Measurements from ENCODE around the gene OR6A2. TPM values are rescaled to one million over a fixed set of nuclear protein-coding genes. Genes with fewer than 3 reads are reported as not detected.

Gene OR6A2
- total RNA-seq, 1 experiment from 2014 or later = 0.07 TPM

DNA sequence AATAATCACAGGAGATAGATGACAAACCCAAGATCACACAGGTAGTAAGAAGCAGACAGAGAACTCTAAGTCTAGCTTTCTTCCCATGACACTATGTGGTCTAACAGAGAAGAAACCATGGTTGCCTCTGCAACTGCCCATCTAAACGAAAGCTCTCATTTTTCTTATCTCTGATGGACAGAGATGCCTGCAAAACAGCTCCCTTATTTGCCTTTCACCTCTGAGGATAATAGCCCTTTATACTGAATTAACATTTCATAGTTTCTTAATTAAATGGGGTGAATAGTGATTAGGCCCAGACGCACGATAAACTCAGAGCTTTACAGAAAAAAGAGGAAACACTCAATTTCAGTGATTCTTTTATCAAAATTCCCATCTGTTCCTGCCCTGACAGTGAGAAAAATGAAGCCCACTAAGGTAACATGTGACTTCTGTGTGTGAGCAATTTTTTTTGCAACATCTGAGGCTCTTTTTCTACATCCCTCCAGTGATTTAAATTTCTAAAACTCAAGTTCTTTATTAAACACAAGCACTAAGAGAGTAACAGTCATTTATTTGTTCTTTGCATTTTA is 52.3 kb downstream of the OR6A2 start:
- no TSS peak for BruUV-seq (replicated peaks)
- no peak for ATAC-seq
- CTCF ChIA-PET = no interaction called here

DNA sequence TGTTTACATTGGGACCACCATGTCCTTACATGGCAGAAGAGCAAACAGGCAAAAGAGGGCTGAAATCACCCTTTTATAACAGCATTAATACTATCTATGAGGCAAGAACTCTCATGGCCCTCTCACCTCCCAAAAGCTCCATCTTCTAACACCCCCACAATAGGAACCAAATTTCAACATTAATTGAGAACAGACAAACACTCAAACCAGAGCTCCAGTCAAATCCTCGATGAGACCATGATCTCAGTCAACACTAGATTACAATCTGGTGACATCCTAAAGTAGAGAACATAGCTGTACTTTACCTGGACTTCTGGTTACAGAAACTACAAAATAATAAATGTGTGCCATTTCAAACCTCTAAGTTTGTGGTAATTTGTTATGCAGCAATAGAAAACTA is 52.9 kb downstream of the OR6A2 start:
- no peak for TF ChIP-seq EZH2 (IDR thresholded peaks at IDR 0.05; ENCODE audit: low read length, unreplicated experiment)
- TF ChIP-seq EZH2phosphoT487 (IDR thresholded peaks at IDR 0.05; ENCODE audit: borderline replicate concordance, low read length) = no peak
- TF ChIP-seq, protein P1, sequence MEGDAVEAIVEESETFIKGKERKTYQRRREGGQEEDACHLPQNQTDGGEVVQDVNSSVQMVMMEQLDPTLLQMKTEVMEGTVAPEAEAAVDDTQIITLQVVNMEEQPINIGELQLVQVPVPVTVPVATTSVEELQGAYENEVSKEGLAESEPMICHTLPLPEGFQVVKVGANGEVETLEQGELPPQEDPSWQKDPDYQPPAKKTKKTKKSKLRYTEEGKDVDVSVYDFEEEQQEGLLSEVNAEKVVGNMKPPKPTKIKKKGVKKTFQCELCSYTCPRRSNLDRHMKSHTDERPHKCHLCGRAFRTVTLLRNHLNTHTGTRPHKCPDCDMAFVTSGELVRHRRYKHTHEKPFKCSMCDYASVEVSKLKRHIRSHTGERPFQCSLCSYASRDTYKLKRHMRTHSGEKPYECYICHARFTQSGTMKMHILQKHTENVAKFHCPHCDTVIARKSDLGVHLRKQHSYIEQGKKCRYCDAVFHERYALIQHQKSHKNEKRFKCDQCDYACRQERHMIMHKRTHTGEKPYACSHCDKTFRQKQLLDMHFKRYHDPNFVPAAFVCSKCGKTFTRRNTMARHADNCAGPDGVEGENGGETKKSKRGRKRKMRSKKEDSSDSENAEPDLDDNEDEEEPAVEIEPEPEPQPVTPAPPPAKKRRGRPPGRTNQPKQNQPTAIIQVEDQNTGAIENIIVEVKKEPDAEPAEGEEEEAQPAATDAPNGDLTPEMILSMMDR (conservative IDR thresholded peaks at IDR 0.05; ENCODE audit: low read depth, low read length) = no peak
- ChIA-PET CTCF (no interaction called here), POLR2A (ENCODE audit: unreplicated experiment) (no interaction called here)
- Histone ChIP-seq H3K79me2 (ENCODE audit: low read length) (no peaks in the 10 kb centered on the region), H3K4me2 (ENCODE audit: low read length) (no peak overlapping the region), H3K9me2 (replicated peaks; ENCODE audit: low read length) (no peaks in the 10 kb centered on the region), H3F3A (ENCODE audit: low read length, unreplicated experiment) (no peaks in the 10 kb centered on the region), H3K27ac (ENCODE audit: low read length) (no peak overlapping the region), H3K36me3 (ENCODE audit: low read depth, low read length) (no peaks in the 10 kb centered on the region), H4K20me1 (ENCODE audit: low read length) (no peaks in the 10 kb centered on the region), H3K4me3 (ENCODE audit: low read length) (no peak overlapping the region), H3K9me3 (ENCODE audit: low read length) (no peaks in the 10 kb centered on the region), H2AFZ (ENCODE audit: low read length) (no peak overlapping the region), H3K27me3 (ENCODE audit: low read length) (peaks cover 77% of the 10 kb centered on the region), H3K4me1 (ENCODE audit: insufficient read depth, low read length) (no peaks in the 10 kb centered on the region), H3K9ac (ENCODE audit: low read length) (no peak overlapping the region)
- DNase-seq = no peak
- intact Hi-C loops (cut with micrococcal nuclease) = no loop called here
- ATAC-seq = no peak
- no TSS peak for BruUV-seq (replicated peaks)

More for the DNA sequence above, 52.3 kb downstream of the OR6A2 start:
- H3K79me2 ChIP-seq (ENCODE audit: low read length) = no peaks in the 10 kb centered on the region
- no peak overlapping the region for H3K4me2 ChIP-seq (ENCODE audit: low read length)
- H3K9me2 ChIP-seq (replicated peaks; ENCODE audit: low read length) = no peaks in the 10 kb centered on the region
- peaks cover 75% of the 10 kb centered on the region for H3K27me3 ChIP-seq (ENCODE audit: low read length)
- no peaks in the 10 kb centered on the region for H3K9me3 ChIP-seq (ENCODE audit: low read length)
- no peak overlapping the region for H3K27ac ChIP-seq (ENCODE audit: low read length)
- TF ChIP-seq EZH2phosphoT487 (IDR thresholded peaks at IDR 0.05; ENCODE audit: borderline replicate concordance, low read length) (no peak), EZH2 (IDR thresholded peaks at IDR 0.05; ENCODE audit: low read length, unreplicated experiment) (no peak)
- TF ChIP-seq, protein P1 (conservative IDR thresholded peaks at IDR 0.05; ENCODE audit: low read depth, low read length) = no peak
- H3K36me3 ChIP-seq (ENCODE audit: low read depth, low read length) = no peaks in the 10 kb centered on the region
- POLR2A ChIA-PET (ENCODE audit: unreplicated experiment) = no interaction called here
- H3K4me3 ChIP-seq (ENCODE audit: low read length) = no peak overlapping the region
- no peaks in the 10 kb centered on the region for H3F3A ChIP-seq (ENCODE audit: low read length, unreplicated experiment)
- no peaks in the 10 kb centered on the region for H3K4me1 ChIP-seq (ENCODE audit: insufficient read depth, low read length)
- no peak overlapping the region for H2AFZ ChIP-seq (ENCODE audit: low read length)
- no peaks in the 10 kb centered on the region for H4K20me1 ChIP-seq (ENCODE audit: low read length)
- no peak overlapping the region for H3K9ac ChIP-seq (ENCODE audit: low read length)
- DNase-seq = no peak
- intact Hi-C loops (cut with micrococcal nuclease) = no loop called here

DNA sequence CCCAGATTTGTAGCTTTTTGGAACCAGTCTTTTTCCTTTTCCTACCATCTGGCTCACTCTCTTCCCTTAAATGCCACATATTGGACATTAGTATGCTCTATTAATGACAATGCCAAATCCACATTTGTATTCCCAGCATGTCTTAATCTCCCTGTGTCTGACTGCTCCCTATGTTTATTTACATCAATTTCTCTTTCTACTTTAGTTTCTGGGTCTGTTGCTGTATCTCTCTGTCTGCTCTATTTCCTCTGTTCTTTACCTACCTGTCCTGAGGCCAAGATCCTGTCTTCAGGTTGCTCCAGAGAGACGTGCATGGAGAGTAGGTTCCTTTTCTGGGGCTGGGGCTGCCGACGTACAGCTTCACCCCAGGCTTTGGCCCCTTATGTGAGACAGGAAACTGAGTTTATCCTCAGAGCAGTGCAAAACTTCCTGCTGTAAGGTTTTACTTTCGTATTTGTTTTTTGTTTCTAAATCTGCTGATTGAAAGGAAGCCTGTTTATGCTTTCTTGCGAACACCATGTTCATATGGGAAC is 53.3 kb downstream of the OR6A2 start:
- H3K9ac ChIP-seq (ENCODE audit: low read length) = no peak overlapping the region
- BruUV-seq (replicated peaks) = no TSS peak
- no peaks in the 10 kb centered on the region for H3F3A ChIP-seq (ENCODE audit: low read length, unreplicated experiment)
- no peak overlapping the region for H3K27ac ChIP-seq (ENCODE audit: low read length)
- H3K9me2 ChIP-seq (replicated peaks; ENCODE audit: low read length) = no peaks in the 10 kb centered on the region
- no peak overlapping the region for H3K4me2 ChIP-seq (ENCODE audit: low read length)
- no peaks in the 10 kb centered on the region for H3K36me3 ChIP-seq (ENCODE audit: low read depth, low read length)
- ChIA-PET POLR2A (ENCODE audit: unreplicated experiment) (no interaction called here), CTCF (no interaction called here)
- H3K4me3 ChIP-seq (ENCODE audit: low read length) = no peak overlapping the region
- H3K27me3 ChIP-seq (ENCODE audit: low read length) = peaks cover 77% of the 10 kb centered on the region
- no peaks in the 10 kb centered on the region for H3K9me3 ChIP-seq (ENCODE audit: low read length)
- DNase-seq (no peak), ATAC-seq (no peak)
- no peaks in the 10 kb centered on the region for H3K4me1 ChIP-seq (ENCODE audit: insufficient read depth, low read length)
- no peak overlapping the region for H2AFZ ChIP-seq (ENCODE audit: low read length)
- H4K20me1 ChIP-seq (ENCODE audit: low read length) = no peaks in the 10 kb centered on the region
- H3K79me2 ChIP-seq (ENCODE audit: low read length) = no peaks in the 10 kb centered on the region
- intact Hi-C loops (cut with micrococcal nuclease) = no loop called here
- TF ChIP-seq EZH2phosphoT487 (IDR thresholded peaks at IDR 0.05; ENCODE audit: borderline replicate concordance, low read length) (no peak), EZH2 (IDR thresholded peaks at IDR 0.05; ENCODE audit: low read length, unreplicated experiment) (no peak)
- TF ChIP-seq, protein P1 (conservative IDR thresholded peaks at IDR 0.05; ENCODE audit: low read depth, low read length) = no peak
